Right lobe of liver (tissue), 4 donors: ENCODE data around the gene ZNF764.

Experiments used
- CTCF ChIP-seq, 4 donors: fragments of 200-600 bp in 3 of 4; fragments of 450-650 bp in 1 of 4; IDR thresholded peaks; one replicate each; pipeline versions ENCODE4 v1.5.1 to v1.8.0; 2016 to 2022; ENCODE audit warnings: antibody characterized with exemption in 4 of 4, mild to moderate bottlenecking in 2 of 4
- POLR2A ChIP-seq: fragments of 450-650 bp; IDR thresholded peaks from one replicate; pipeline ENCODE4 v1.6.1; 2017; ENCODE audit warnings: antibody characterized with exemption, mild to moderate bottlenecking
- donor health status: DM: no; HTN: no; CAD: no.
- donor health status: DM: no; HTN: no; CAD: no.
- donor health status: DM: no; HTN: yes; CAD: no.

GRCh38 chr16:30548416-30549253 is 9.5 kb downstream of the ZNF764 start:
- TF ChIP-seq CTCF (IDR thresholded peaks at IDR 0.05): no peak
- no peak for TF ChIP-seq POLR2A
